ENCODE results near the gene LSM14B.

- no peak for TF ChIP-seq TEAD4 (CRISPR knock-in tag; IDR thresholded peaks at IDR 0.05)
- no peak for TF ChIP-seq CTCF (IDR thresholded peaks at IDR 0.05)
- no peak for TF ChIP-seq SP1 (CRISPR knock-in tag; conservative IDR thresholded peaks at IDR 0.05)
- TF ChIP-seq NR3C1 (CRISPR knock-in tag; conservative IDR thresholded peaks at IDR 0.05; ENCODE audit: low read depth) = no peak
- TF ChIP-seq MLX (CRISPR knock-in tag; IDR thresholded peaks at IDR 0.05) = no peak
- TF ChIP-seq ZNF121 (CRISPR knock-in tag; IDR thresholded peaks at IDR 0.05) = no peak
- TF ChIP-seq ZNF317 (CRISPR knock-in tag; IDR thresholded peaks at IDR 0.05; ENCODE audit: borderline replicate concordance, low read depth) = no peak
- TF ChIP-seq E2F1 (CRISPR knock-in tag; IDR thresholded peaks at IDR 0.05) = no peak
- TF ChIP-seq NR2C2 (CRISPR knock-in tag; IDR thresholded peaks at IDR 0.05) = no peak
- TF ChIP-seq ATF3 (CRISPR knock-in tag; conservative IDR thresholded peaks at IDR 0.05) = no peak
- TF ChIP-seq ZBTB43 (CRISPR knock-in tag; IDR thresholded peaks at IDR 0.05) = no peak
- no peak for TF ChIP-seq E2F5 (CRISPR knock-in tag; IDR thresholded peaks at IDR 0.05)
- no peak for TF ChIP-seq IRF1 (CRISPR knock-in tag; IDR thresholded peaks at IDR 0.05)
Measured at GRCh38 chr20:62105592-62105991, 16.7 kb upstream of the LSM14B start.
